ENCODE results near the gene IFT172. TPM values are rescaled to one million over a fixed set of nuclear protein-coding genes. Genes with fewer than 3 reads are reported as not detected.

IFT172 gene
- total RNA-seq, 1 experiment from 2014 or later: 13.7 TPM

DNA sequence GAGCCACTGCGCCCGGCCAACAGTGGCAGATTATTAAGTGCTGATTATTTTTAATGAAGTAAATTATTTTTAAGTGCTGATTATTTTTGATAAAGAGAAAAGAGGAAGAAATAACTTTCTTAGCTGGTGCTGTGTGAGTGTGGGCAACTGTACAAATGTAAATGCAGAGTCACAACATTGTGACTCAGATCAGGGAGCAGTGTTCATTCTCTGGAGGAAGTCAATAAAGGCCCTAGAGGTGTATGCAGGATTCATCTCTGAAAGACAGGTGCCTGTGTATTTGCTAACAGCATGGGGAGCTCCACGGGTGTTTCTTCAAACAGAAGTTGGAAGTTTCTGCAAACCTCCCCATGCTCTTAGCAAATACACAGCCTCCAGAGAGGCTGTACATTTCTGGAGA is 41.2 kb downstream of the IFT172 start:
- Histone ChIP-seq H3K4me1 (ENCODE audit: control insufficient read depth in 1 of 2, insufficient read depth in 2 of 2, low read length in 2 of 2) (peaks cover 0 to 12% of the 10 kb centered on the region in 2 experiments; a peak in 2 of 4 replicates), H3K9me2 (ENCODE audit: insufficient read depth) (no peaks in the 10 kb centered on the region), H3K27me3 (ENCODE audit: insufficient read depth, low read length) (no peaks in the 10 kb centered on the region), H3K9me3 (ENCODE audit: control insufficient read depth in 1 of 2, insufficient read depth in 1 of 2, low read depth in 1 of 2, low read length in 2 of 2) (no peaks in the 10 kb centered on the region), H3K27ac (ENCODE audit: low read depth, low read length) (no peak overlapping the region), H3K4me3 (replicated peaks in 1 of 2; ENCODE audit: low read depth in 1 of 2, low read length in 2 of 2) (no peak overlapping the region), H2AFZ (ENCODE audit: low read depth, low read length, poor library complexity, severe bottlenecking) (no peak overlapping the region), H3K36me3 (ENCODE audit: control insufficient read depth in 1 of 2, insufficient read depth in 2 of 2, low read length in 2 of 2) (0 out of 4 replicates have a peak, but pooled peaks cover 5% of the 10 kb centered on the region in 2 experiments), H3K4me2 (ENCODE audit: low read length) (no peak overlapping the region), H3K79me2 (ENCODE audit: insufficient read depth, low read length) (peaks cover 1% of the 10 kb centered on the region; the same call in 1 of the 2 replicates), H3K9ac (ENCODE audit: low read length) (no peak overlapping the region), H4K20me1 (ENCODE audit: insufficient read depth) (no peaks in the 10 kb centered on the region)
- ChIA-PET CTCF (interaction anchor here (1.5 kb wide), 1 partner anchor 19 kb away, joined by 3 read pairs; the partner anchor contains the start of gene NRBP1), POLR2A (no interaction called here), RAD21 (ENCODE audit: low non-redundant PET in 1 of 2, low total read pairs in 2 of 2, uncharacterized antibody in 2 of 2, unreplicated experiment in 2 of 2) (no interaction called here)
- no peak for TF ChIP-seq ZNF274 (IDR thresholded peaks at IDR 0.05; ENCODE audit: low read depth, low read length)
- TF ChIP-seq, protein P1, sequence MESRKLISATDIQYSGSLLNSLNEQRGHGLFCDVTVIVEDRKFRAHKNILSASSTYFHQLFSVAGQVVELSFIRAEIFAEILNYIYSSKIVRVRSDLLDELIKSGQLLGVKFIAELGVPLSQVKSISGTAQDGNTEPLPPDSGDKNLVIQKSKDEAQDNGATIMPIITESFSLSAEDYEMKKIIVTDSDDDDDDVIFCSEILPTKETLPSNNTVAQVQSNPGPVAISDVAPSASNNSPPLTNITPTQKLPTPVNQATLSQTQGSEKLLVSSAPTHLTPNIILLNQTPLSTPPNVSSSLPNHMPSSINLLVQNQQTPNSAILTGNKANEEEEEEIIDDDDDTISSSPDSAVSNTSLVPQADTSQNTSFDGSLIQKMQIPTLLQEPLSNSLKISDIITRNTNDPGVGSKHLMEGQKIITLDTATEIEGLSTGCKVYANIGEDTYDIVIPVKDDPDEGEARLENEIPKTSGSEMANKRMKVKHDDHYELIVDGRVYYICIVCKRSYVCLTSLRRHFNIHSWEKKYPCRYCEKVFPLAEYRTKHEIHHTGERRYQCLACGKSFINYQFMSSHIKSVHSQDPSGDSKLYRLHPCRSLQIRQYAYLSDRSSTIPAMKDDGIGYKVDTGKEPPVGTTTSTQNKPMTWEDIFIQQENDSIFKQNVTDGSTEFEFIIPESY (IDR thresholded peaks at IDR 0.05; ENCODE audit: extremely low read depth, insufficient replicate concordance, low read length): no peak
- no peak for TF ChIP-seq ZFX (IDR thresholded peaks at IDR 0.05)
- TF ChIP-seq FOSL1 (IDR thresholded peaks at IDR 0.05; ENCODE audit: low read depth): no peak
- TF ChIP-seq ATF3 (IDR thresholded peaks at IDR 0.05): no peak
- TF ChIP-seq MAX (IDR thresholded peaks at IDR 0.05): no peak
- TF ChIP-seq EZH2phosphoT487 (IDR thresholded peaks at IDR 0.05; ENCODE audit: borderline replicate concordance): no peak
- no peak for TF ChIP-seq SP1 (IDR thresholded peaks at IDR 0.05; ENCODE audit: low read depth)
- ATAC-seq (no peak), DNase-seq (ENCODE audit: low read depth, low spot score) (no peak)
- no TSS peak for BruUV-seq (replicated peaks)
- intact Hi-C loops (cut with micrococcal nuclease): loop anchor here (10.0 kb wide), 1 partner anchor 176 kb away; the partner anchor contains the start of genes CCDC121 and GPN1

All from HCT116 (cell line).